BE2C (cell line): ENCODE results near the gene RUNX2.

Source experiments
- DNase-seq: peaks from one replicate; pipeline ENCODE4 v3.0.0-alpha.2; 2020
- H3K27me3 ChIP-seq: fragments of 250-450 bp; sonication (Bioruptor Pico); 2 replicates; pipeline ENCODE4 v1.5.1; 2020; ENCODE audit warnings: mild to moderate bottlenecking
- H3K36me3 ChIP-seq: fragments of 250-450 bp; sonication (Bioruptor Pico); 2 replicates; pipeline ENCODE4 v1.5.1; 2020; ENCODE audit warnings: mild to moderate bottlenecking
- H3K4me1 ChIP-seq: fragments of 250-450 bp; sonication (Bioruptor Pico); 2 replicates; pipeline ENCODE4 v1.5.1; 2020
- H3K4me3 ChIP-seq: 2 replicates; pipeline ENCODE4 v1.5.1; 2011; ENCODE audit warnings: low read depth, low read length
- H3K9me3 ChIP-seq: fragments of 250-450 bp; sonication (Bioruptor Pico); 2 replicates; pipeline ENCODE4 v1.5.1; 2020
- TF ChIP-seq, protein P1 (sequence below): IDR thresholded peaks from 2 replicates; pipeline ENCODE4 v1.5.1; 2012; ENCODE audit warnings: mild to moderate bottlenecking, low read depth, low read length

The RUNX2 gene

GRCh38 chr6:45350186-45350710, 22.1 kb downstream of the RUNX2 start:
- Histone ChIP-seq H3K4me3 (no peak overlapping the region), H3K9me3 (no peaks in the 10 kb centered on the region), H3K36me3 (no peaks in the 10 kb centered on the region), H3K4me1 (no peaks in the 10 kb centered on the region), H3K27me3 (no peaks in the 10 kb centered on the region)
- DNase-seq, result no peak
- TF ChIP-seq, protein P1, sequence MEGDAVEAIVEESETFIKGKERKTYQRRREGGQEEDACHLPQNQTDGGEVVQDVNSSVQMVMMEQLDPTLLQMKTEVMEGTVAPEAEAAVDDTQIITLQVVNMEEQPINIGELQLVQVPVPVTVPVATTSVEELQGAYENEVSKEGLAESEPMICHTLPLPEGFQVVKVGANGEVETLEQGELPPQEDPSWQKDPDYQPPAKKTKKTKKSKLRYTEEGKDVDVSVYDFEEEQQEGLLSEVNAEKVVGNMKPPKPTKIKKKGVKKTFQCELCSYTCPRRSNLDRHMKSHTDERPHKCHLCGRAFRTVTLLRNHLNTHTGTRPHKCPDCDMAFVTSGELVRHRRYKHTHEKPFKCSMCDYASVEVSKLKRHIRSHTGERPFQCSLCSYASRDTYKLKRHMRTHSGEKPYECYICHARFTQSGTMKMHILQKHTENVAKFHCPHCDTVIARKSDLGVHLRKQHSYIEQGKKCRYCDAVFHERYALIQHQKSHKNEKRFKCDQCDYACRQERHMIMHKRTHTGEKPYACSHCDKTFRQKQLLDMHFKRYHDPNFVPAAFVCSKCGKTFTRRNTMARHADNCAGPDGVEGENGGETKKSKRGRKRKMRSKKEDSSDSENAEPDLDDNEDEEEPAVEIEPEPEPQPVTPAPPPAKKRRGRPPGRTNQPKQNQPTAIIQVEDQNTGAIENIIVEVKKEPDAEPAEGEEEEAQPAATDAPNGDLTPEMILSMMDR, result no peak

- no peak for DNase-seq
- no peaks in the 10 kb centered on the region for H3K4me1 ChIP-seq
- TF ChIP-seq, protein P1, result no peak
- no peaks in the 10 kb centered on the region for H3K27me3 ChIP-seq
- no peak overlapping the region for H3K4me3 ChIP-seq
- no peaks in the 10 kb centered on the region for H3K36me3 ChIP-seq
- H3K9me3 ChIP-seq, result no peaks in the 10 kb centered on the region
These were observed 22.9 kb downstream of the RUNX2 start for GRCh38 chr6:45351076-45351475.

DNA sequence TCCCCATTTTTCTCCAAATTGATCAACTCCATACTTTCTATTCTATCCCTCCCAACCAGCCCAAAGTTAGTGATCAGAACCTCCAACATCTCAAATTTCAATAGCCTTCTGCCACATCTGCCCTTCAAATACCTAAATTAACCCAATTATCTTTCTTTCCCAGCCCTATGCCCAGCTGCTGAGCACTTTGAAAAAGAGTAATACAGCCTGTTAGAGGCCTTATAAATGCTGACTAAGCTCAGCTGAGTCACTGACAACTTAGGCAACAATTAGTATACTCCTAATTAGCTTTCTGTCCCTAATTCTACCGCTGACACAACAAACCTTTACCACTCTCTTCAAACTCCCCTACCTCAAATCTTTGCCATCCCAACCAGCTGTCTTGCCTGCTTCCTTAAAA, 23.5 kb downstream of the RUNX2 start:
- Histone ChIP-seq H3K4me3 (no peak overlapping the region), H3K9me3 (no peaks in the 10 kb centered on the region), H3K27me3 (no peaks in the 10 kb centered on the region), H3K36me3 (no peaks in the 10 kb centered on the region), H3K4me1 (no peaks in the 10 kb centered on the region)
- DNase-seq, result no peak
- TF ChIP-seq, protein P1, result no peak

GRCh38 chr6:45353654-45354053, 25.5 kb downstream of the RUNX2 start:
- Histone ChIP-seq H3K36me3 (no peaks in the 10 kb centered on the region), H3K4me1 (no peaks in the 10 kb centered on the region), H3K27me3 (no peaks in the 10 kb centered on the region), H3K4me3 (no peak overlapping the region), H3K9me3 (no peaks in the 10 kb centered on the region)
- TF ChIP-seq, protein P1, result no peak
- no peak for DNase-seq

- Histone ChIP-seq H3K9me3 (no peaks in the 10 kb centered on the region), H3K4me3 (no peak overlapping the region), H3K27me3 (no peaks in the 10 kb centered on the region), H3K36me3 (no peaks in the 10 kb centered on the region), H3K4me1 (no peaks in the 10 kb centered on the region)
- no peak for DNase-seq
- TF ChIP-seq, protein P1, result no peak
These were observed 36.3 kb downstream of the RUNX2 start for GRCh38 chr6:45364466-45364865.

DNA sequence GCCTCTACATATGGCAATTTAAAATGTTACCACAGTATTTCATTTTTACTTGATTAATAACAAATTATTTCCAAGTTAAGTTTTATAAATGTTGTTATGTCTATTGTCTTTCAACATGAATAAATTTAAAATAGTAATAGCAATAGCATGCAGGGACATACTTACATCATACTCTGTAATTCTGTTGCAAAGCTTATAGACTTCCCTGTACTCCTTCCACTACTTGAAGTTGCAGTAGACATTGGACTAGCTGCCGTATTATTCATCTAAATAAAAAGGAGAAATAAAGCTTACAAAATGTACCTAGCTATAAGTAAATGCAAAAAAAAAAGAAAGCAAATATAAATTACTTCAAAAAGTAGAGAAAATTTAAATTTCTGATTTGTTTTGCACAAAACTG, 36.9 kb downstream of the RUNX2 start:
- Histone ChIP-seq H3K36me3 (no peaks in the 10 kb centered on the region), H3K27me3 (no peaks in the 10 kb centered on the region), H3K4me1 (no peaks in the 10 kb centered on the region), H3K9me3 (no peaks in the 10 kb centered on the region), H3K4me3 (no peak overlapping the region)
- TF ChIP-seq, protein P1, result no peak
- no peak for DNase-seq
